HL-60 (cell line): ENCODE results near the gene SMIM7.

Source experiments
- DNase-seq, 2 experiments: peaks; one replicate each; pipeline ENCODE4 v3.0.0-alpha.2; 2010 to 2020; ENCODE audit warnings: low read depth in 1 of 2, low spot score in 1 of 2
- H3K27ac ChIP-seq: fragments of 250-450 bp; sonication (Bioruptor Pico); replicated peaks from 2 replicates; pipeline ENCODE4 v1.5.1; 2020; ENCODE audit warnings: mild to moderate bottlenecking, moderate library complexity
- H3K27me3 ChIP-seq: fragments of 250-450 bp; sonication (Bioruptor Pico); 2 replicates; pipeline ENCODE4 v1.5.1; 2021; ENCODE audit warnings: mild to moderate bottlenecking, moderate library complexity; ENCODE audit not compliant: insufficient read depth, poor library complexity, severe bottlenecking
- H3K4me3 ChIP-seq: replicated peaks from 2 replicates; pipeline ENCODE4 v1.5.1; 2011; ENCODE audit warnings: mild to moderate bottlenecking, control low read depth, low read length; ENCODE audit not compliant: insufficient read depth
- GABPA ChIP-seq: IDR thresholded peaks from 2 replicates; pipeline ENCODE4 v1.6.1; 2012; ENCODE audit warnings: low read depth
- POLR2AphosphoS5 ChIP-seq: IDR thresholded peaks from 2 replicates; pipeline ENCODE4 v1.6.1; 2012; ENCODE audit warnings: low read depth
- SPI1 ChIP-seq: IDR thresholded peaks from 2 replicates; pipeline ENCODE4 v1.6.1; 2012; ENCODE audit warnings: low read depth, mild to moderate bottlenecking, borderline replicate concordance
- TF ChIP-seq, protein P1 (sequence below): IDR thresholded peaks from 2 replicates; pipeline ENCODE4 v1.6.1; 2012; ENCODE audit warnings: low read depth; ENCODE audit not compliant: insufficient replicate concordance
- TF ChIP-seq, protein P2 (sequence below): IDR thresholded peaks from one replicate; pipeline ENCODE4 v1.5.1; 2011; ENCODE audit warnings: low read length, control low read depth, inconsistent platforms; ENCODE audit not compliant: insufficient read depth

SMIM7 gene

DNA sequence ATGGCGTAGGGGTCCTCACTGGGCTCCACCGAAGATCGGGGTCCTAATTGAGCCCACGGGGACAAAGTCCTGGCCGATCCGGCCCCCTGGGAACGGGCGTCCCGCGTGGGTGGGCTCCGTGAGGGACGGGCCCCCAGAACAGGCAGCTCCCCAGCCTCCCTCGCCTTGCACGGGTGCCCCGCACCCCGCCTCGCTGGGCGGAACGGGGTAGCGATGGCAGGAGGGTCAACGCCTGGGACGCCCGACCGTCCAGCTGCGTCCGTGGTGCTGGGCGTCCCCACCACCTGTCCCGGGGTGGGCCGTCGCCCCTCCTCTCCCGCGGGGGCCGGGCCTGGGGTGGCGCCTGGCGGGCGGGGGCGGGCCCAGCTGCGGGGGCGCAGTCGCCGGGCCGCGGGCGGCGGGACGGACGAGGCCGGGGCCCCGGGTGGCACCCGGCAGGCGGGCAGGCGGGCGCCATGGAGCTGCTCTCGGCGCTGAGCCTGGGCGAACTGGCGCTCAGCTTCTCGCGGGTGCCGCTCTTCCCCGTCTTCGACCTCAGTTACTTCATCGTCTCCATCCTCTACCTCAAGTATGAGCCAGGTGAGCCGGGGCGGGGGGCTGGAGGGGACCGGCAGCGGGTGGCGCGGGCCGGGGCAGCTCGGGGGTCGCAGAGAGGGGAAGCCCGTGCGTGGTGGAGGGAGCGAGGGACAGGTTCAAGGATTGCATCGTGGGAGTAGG is 977 bp upstream of the SMIM7 start, which contains the start of gene TMEM38A:
Gene TMEM38A, plus strand, starts transcription at position 377 of the 717 bp plus-strand sequence. Its CDS starts 79 bp downstream, at position 456.
- H3K27me3 ChIP-seq = no peaks in the 10 kb centered on the region
- TF ChIP-seq, protein P1, sequence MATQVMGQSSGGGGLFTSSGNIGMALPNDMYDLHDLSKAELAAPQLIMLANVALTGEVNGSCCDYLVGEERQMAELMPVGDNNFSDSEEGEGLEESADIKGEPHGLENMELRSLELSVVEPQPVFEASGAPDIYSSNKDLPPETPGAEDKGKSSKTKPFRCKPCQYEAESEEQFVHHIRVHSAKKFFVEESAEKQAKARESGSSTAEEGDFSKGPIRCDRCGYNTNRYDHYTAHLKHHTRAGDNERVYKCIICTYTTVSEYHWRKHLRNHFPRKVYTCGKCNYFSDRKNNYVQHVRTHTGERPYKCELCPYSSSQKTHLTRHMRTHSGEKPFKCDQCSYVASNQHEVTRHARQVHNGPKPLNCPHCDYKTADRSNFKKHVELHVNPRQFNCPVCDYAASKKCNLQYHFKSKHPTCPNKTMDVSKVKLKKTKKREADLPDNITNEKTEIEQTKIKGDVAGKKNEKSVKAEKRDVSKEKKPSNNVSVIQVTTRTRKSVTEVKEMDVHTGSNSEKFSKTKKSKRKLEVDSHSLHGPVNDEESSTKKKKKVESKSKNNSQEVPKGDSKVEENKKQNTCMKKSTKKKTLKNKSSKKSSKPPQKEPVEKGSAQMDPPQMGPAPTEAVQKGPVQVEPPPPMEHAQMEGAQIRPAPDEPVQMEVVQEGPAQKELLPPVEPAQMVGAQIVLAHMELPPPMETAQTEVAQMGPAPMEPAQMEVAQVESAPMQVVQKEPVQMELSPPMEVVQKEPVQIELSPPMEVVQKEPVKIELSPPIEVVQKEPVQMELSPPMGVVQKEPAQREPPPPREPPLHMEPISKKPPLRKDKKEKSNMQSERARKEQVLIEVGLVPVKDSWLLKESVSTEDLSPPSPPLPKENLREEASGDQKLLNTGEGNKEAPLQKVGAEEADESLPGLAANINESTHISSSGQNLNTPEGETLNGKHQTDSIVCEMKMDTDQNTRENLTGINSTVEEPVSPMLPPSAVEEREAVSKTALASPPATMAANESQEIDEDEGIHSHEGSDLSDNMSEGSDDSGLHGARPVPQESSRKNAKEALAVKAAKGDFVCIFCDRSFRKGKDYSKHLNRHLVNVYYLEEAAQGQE = no peak
- DNase-seq = peak in 1 of 2 experiments; percentile 52
- H3K27ac ChIP-seq = peak within 1 kb of the TSS; percentile 87
- peak within 1 kb of the TSS; percentile 92 for H3K4me3 ChIP-seq

DNA sequence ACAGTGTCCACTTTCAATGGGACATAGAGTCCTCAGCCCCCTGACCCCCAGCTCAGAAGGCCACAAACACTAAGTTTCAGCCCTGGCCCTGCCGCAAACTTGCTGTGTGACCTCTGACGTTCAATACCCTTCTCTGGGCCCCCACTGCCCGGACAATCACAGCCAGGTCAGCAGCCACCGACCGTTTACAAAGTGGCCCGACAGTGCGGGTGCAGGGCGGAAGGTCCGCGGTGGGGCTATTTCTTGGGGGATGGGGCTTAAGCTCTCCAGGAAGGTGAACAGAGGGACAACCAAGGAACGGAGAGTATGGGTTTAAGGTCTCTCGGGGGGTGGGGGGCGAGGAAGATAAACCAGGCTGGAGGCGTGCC is 496 bp downstream of the SMIM7 start:
- TF ChIP-seq, protein P2, sequence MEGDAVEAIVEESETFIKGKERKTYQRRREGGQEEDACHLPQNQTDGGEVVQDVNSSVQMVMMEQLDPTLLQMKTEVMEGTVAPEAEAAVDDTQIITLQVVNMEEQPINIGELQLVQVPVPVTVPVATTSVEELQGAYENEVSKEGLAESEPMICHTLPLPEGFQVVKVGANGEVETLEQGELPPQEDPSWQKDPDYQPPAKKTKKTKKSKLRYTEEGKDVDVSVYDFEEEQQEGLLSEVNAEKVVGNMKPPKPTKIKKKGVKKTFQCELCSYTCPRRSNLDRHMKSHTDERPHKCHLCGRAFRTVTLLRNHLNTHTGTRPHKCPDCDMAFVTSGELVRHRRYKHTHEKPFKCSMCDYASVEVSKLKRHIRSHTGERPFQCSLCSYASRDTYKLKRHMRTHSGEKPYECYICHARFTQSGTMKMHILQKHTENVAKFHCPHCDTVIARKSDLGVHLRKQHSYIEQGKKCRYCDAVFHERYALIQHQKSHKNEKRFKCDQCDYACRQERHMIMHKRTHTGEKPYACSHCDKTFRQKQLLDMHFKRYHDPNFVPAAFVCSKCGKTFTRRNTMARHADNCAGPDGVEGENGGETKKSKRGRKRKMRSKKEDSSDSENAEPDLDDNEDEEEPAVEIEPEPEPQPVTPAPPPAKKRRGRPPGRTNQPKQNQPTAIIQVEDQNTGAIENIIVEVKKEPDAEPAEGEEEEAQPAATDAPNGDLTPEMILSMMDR = no peak
- TF ChIP-seq, protein P1 = no peak
- TF ChIP-seq SPI1 = no peak
- TF ChIP-seq GABPA = no peak
- TF ChIP-seq POLR2AphosphoS5 = no peak
- H3K27ac ChIP-seq = peak overlapping the region; percentile 87
- no peak for DNase-seq
- H3K4me3 ChIP-seq = peak overlapping the region; percentile 92
- H3K27me3 ChIP-seq = no peaks in the 10 kb centered on the region

DNA sequence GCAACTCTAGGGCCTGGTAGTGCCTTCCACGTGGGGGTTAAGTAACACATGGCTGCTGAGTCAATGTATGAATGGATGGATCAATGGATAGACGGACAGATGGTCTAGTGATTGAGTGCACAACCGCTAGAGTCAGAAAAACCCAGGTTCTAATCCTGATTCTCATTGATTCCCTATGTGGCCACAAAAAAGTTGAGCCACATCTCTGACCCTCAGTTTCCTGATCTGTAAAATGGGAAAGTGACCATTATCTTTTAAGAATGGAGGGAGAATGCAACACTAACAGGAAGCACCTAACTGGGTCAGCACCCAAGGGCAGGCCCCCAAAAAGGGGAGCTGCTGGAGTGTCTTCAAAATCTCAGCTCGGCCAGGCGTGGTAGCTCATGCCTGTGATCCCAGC is 2.6 kb downstream of the SMIM7 start:
- H3K4me3 ChIP-seq = no peak overlapping the region
- H3K27ac ChIP-seq = no peak overlapping the region
- no peaks in the 10 kb centered on the region for H3K27me3 ChIP-seq
- no peak for DNase-seq
- TF ChIP-seq, protein P2 = no peak
- TF ChIP-seq SPI1 (no peak), GABPA (no peak), POLR2AphosphoS5 (no peak)
- TF ChIP-seq, protein P1 = no peak
